Activated naive CD8-positive, alpha-beta T cell (primary cell): ENCODE results near the gene CSMD2.
"Not testable (repeated sequence)": the region's sequence is repeated elsewhere in the genome, so short reads cannot be mapped to it uniquely, and the experiment has no call there.

Experiments used
- H3K27ac Mint-ChIP-seq: one replicate; pipeline ENCODE4 v1.8.0; 2021; ENCODE audit warnings: mixed read lengths
- H3K27me3 Mint-ChIP-seq: one replicate; pipeline ENCODE4 v1.8.0; 2021; ENCODE audit warnings: mixed read lengths
- H3K36me3 Mint-ChIP-seq: one replicate; pipeline ENCODE4 v1.8.0; 2021; ENCODE audit warnings: mixed read lengths
- H3K4me1 Mint-ChIP-seq: one replicate; pipeline ENCODE4 v1.8.0; 2021; ENCODE audit warnings: low read depth, mixed read lengths
- H3K4me3 Mint-ChIP-seq: one replicate; pipeline ENCODE4 v1.8.0; 2021; ENCODE audit warnings: mild to moderate bottlenecking, mixed read lengths
- H3K9me3 Mint-ChIP-seq: one replicate; pipeline ENCODE4 v1.8.0; 2021; ENCODE audit warnings: low read depth, mixed read lengths

Gene CSMD2

GRCh38 chr1:34028381-34029055 lies 136.5 kb downstream of the CSMD2 start:
- H3K27me3 Mint-ChIP-seq = no peaks in the 10 kb centered on the region
- H3K4me1 Mint-ChIP-seq = no peaks in the 10 kb centered on the region
- no peaks in the 10 kb centered on the region for H3K36me3 Mint-ChIP-seq
- no peaks in the 10 kb centered on the region for H3K9me3 Mint-ChIP-seq
- H3K27ac Mint-ChIP-seq = no peak overlapping the region
- no peak overlapping the region for H3K4me3 Mint-ChIP-seq

- Mint-ChIP-seq H3K27me3 (peaks cover 3% of the 10 kb centered on the region), H3K4me1 (no peaks in the 10 kb centered on the region), H3K9me3 (no peaks in the 10 kb centered on the region), H3K4me3 (no peak overlapping the region), H3K27ac (no peak overlapping the region), H3K36me3 (no peaks in the 10 kb centered on the region)
Measured at GRCh38 chr1:34025675-34026074, 139.4 kb downstream of the CSMD2 start.

- Mint-ChIP-seq H3K4me3 (no peak overlapping the region), H3K9me3 (no peaks in the 10 kb centered on the region), H3K36me3 (no peaks in the 10 kb centered on the region), H3K27ac (no peak overlapping the region), H3K4me1 (no peaks in the 10 kb centered on the region), H3K27me3 (peaks cover 3% of the 10 kb centered on the region)
Measured at GRCh38 chr1:34024485-34024884, 140.5 kb downstream of the CSMD2 start.

GRCh38 chr1:34019741-34020552 lies 145.1 kb downstream of the CSMD2 start:
- H3K36me3 Mint-ChIP-seq = no peaks in the 10 kb centered on the region

GRCh38 chr1:34018285-34018684 lies 146.7 kb downstream of the CSMD2 start:
- H3K4me1 Mint-ChIP-seq = no peaks in the 10 kb centered on the region
- no peak overlapping the region for H3K27ac Mint-ChIP-seq
- no peak overlapping the region for H3K4me3 Mint-ChIP-seq
- no peaks in the 10 kb centered on the region for H3K36me3 Mint-ChIP-seq
- H3K9me3 Mint-ChIP-seq = no peaks in the 10 kb centered on the region
- peaks cover 13% of the 10 kb centered on the region for H3K27me3 Mint-ChIP-seq

More at GRCh38 chr1:34019741-34020552, 145.1 kb downstream of the CSMD2 start:
- Mint-ChIP-seq H3K27ac (no peak overlapping the region), H3K4me3 (no peak overlapping the region), H3K4me1 (no peaks in the 10 kb centered on the region), H3K27me3 (peaks cover 10% of the 10 kb centered on the region), H3K9me3 (no peaks in the 10 kb centered on the region)

GRCh38 chr1:34016281-34016680 lies 148.7 kb downstream of the CSMD2 start:
- not testable (repeated sequence) for H3K4me1 Mint-ChIP-seq, H3K4me3 Mint-ChIP-seq, H3K9me3 Mint-ChIP-seq, H3K36me3 Mint-ChIP-seq, H3K27ac Mint-ChIP-seq
- peaks cover 10% of the 10 kb centered on the region for H3K27me3 Mint-ChIP-seq

GRCh38 chr1:34013958-34014737 lies 150.9 kb downstream of the CSMD2 start:
- no peaks in the 10 kb centered on the region for H3K9me3 Mint-ChIP-seq

GRCh38 chr1:34013136-34013535 lies 151.9 kb downstream of the CSMD2 start:
- H3K9me3 Mint-ChIP-seq = no peaks in the 10 kb centered on the region
- H3K27ac Mint-ChIP-seq = no peak overlapping the region
- no peaks in the 10 kb centered on the region for H3K4me1 Mint-ChIP-seq
- no peak overlapping the region for H3K4me3 Mint-ChIP-seq
- H3K36me3 Mint-ChIP-seq = no peaks in the 10 kb centered on the region
- peaks cover 8% of the 10 kb centered on the region for H3K27me3 Mint-ChIP-seq

More at GRCh38 chr1:34013958-34014737, 150.9 kb downstream of the CSMD2 start:
- H3K4me1 Mint-ChIP-seq = no peaks in the 10 kb centered on the region
- H3K27me3 Mint-ChIP-seq = peaks cover 9% of the 10 kb centered on the region
- H3K27ac Mint-ChIP-seq = no peak overlapping the region
- no peak overlapping the region for H3K4me3 Mint-ChIP-seq
- H3K36me3 Mint-ChIP-seq = no peaks in the 10 kb centered on the region

- H3K9me3 Mint-ChIP-seq = no peaks in the 10 kb centered on the region
- no peak overlapping the region for H3K4me3 Mint-ChIP-seq
- no peaks in the 10 kb centered on the region for H3K36me3 Mint-ChIP-seq
- H3K27ac Mint-ChIP-seq = no peak overlapping the region
- H3K4me1 Mint-ChIP-seq = no peaks in the 10 kb centered on the region
- H3K27me3 Mint-ChIP-seq = peaks cover 3% of the 10 kb centered on the region
Measured at GRCh38 chr1:34009340-34009985, 155.6 kb downstream of the CSMD2 start.

- Mint-ChIP-seq H3K27ac (no peak overlapping the region), H3K27me3 (no peaks in the 10 kb centered on the region), H3K4me3 (no peak overlapping the region), H3K4me1 (no peaks in the 10 kb centered on the region), H3K36me3 (no peaks in the 10 kb centered on the region), H3K9me3 (no peaks in the 10 kb centered on the region)
Measured at GRCh38 chr1:34007760-34008159, 157.3 kb downstream of the CSMD2 start.

GRCh38 chr1:34005309-34005708 lies 159.7 kb downstream of the CSMD2 start:
- no peak overlapping the region for H3K27ac Mint-ChIP-seq
- H3K27me3 Mint-ChIP-seq = no peaks in the 10 kb centered on the region
- no peak overlapping the region for H3K4me3 Mint-ChIP-seq
- H3K36me3 Mint-ChIP-seq = no peaks in the 10 kb centered on the region
- no peaks in the 10 kb centered on the region for H3K9me3 Mint-ChIP-seq
- H3K4me1 Mint-ChIP-seq = no peaks in the 10 kb centered on the region

GRCh38 chr1:34002810-34003209 lies 162.2 kb downstream of the CSMD2 start:
- no peaks in the 10 kb centered on the region for H3K27me3 Mint-ChIP-seq
- no peaks in the 10 kb centered on the region for H3K36me3 Mint-ChIP-seq
- H3K27ac Mint-ChIP-seq = no peak overlapping the region
- H3K4me3 Mint-ChIP-seq = no peak overlapping the region
- no peaks in the 10 kb centered on the region for H3K9me3 Mint-ChIP-seq
- H3K4me1 Mint-ChIP-seq = no peaks in the 10 kb centered on the region

- H3K27ac Mint-ChIP-seq = no peak overlapping the region
- H3K4me3 Mint-ChIP-seq = no peak overlapping the region
- peaks cover 7% of the 10 kb centered on the region for H3K27me3 Mint-ChIP-seq
- no peaks in the 10 kb centered on the region for H3K4me1 Mint-ChIP-seq
- H3K9me3 Mint-ChIP-seq = no peaks in the 10 kb centered on the region
- no peaks in the 10 kb centered on the region for H3K36me3 Mint-ChIP-seq
Measured at GRCh38 chr1:33997127-33998036, 167.6 kb downstream of the CSMD2 start.

GRCh38 chr1:33996281-33996680 lies 168.7 kb downstream of the CSMD2 start:
- H3K4me3 Mint-ChIP-seq = no peak overlapping the region
- no peaks in the 10 kb centered on the region for H3K9me3 Mint-ChIP-seq
- no peaks in the 10 kb centered on the region for H3K36me3 Mint-ChIP-seq
- no peak overlapping the region for H3K27ac Mint-ChIP-seq
- H3K4me1 Mint-ChIP-seq = no peaks in the 10 kb centered on the region
- peaks cover 8% of the 10 kb centered on the region for H3K27me3 Mint-ChIP-seq
